GM12872 (cell line): ENCODE results near the gene LRRC4C.

Source experiments
- CTCF ChIP-seq: IDR thresholded peaks from 3 replicates; pipeline ENCODE4 v1.5.1; 2011; ENCODE audit warnings: low read depth, mild to moderate bottlenecking, low read length, moderate library complexity; ENCODE audit not compliant: insufficient read depth

Gene LRRC4C

GRCh38 chr11:40445391-40445790 is 1014.1 kb downstream of the LRRC4C start:
- no peak for TF ChIP-seq CTCF

GRCh38 chr11:40444151-40444550 is 1015.3 kb downstream of the LRRC4C start:
- TF ChIP-seq CTCF: no peak

GRCh38 chr11:40435344-40435743 is 1024.1 kb downstream of the LRRC4C start:
- TF ChIP-seq CTCF: no peak

- TF ChIP-seq CTCF: no peak
Observed at GRCh38 chr11:40434926-40435325, 1024.5 kb downstream of the LRRC4C start.

GRCh38 chr11:40432358-40432757 is 1027.1 kb downstream of the LRRC4C start:
- TF ChIP-seq CTCF: no peak

GRCh38 chr11:40425168-40425567 is 1034.3 kb downstream of the LRRC4C start:
- TF ChIP-seq CTCF: no peak

- no peak for TF ChIP-seq CTCF
Observed at GRCh38 chr11:40421208-40421981, 1038.1 kb downstream of the LRRC4C start.
